Measurements from ENCODE around the gene SLBP.
A peak's percentile ranks its signal among the peaks of the same experiment; 100 is the strongest.

SLBP gene

DNA sequence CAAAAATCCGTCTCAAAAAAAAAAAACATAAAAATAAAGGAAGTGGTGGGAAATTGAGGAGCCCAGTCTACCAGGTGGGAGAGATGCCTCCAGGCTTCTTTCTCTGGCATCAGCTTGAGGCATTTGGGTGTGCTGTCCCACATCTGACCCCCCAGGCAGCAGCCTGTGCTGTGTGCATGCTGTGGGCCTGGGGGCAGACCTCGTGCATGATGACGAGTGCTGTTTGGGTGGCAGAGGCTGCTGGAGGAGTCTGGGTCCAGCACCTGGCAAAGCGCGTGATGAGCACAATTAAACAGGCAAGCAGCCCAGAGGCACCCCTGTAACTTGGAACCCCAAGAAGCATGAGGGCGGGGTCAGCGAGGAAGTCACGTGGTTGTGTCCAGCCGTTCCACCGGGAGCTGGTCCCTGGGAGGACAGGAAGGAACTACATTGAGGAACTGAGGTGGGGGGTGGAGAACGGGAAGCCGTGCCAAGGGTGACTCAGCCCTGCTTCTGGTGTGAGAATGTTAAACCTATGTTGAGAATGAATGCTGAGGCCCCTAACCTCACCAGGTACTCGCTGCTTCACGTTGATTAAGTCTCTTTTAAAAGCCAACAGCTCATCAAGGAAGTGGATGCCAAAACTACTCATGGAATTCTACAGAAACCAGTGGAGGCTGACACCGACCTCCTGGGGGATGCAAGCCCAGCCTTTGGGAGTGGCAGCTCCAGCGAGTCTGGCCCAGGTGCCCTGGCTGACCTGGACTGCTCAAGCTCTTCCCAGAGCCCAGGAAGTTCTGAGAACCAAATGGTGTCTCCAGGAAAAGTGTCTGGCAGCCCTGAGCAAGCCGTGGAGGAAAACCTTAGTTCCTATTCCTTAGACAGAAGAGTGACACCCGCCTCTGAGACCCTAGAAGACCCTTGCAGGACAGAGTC, 15.3 kb upstream of the SLBP start:
- DNase-seq (ENCODE audit: low read depth in 2 of 2) = no peak

DNA sequence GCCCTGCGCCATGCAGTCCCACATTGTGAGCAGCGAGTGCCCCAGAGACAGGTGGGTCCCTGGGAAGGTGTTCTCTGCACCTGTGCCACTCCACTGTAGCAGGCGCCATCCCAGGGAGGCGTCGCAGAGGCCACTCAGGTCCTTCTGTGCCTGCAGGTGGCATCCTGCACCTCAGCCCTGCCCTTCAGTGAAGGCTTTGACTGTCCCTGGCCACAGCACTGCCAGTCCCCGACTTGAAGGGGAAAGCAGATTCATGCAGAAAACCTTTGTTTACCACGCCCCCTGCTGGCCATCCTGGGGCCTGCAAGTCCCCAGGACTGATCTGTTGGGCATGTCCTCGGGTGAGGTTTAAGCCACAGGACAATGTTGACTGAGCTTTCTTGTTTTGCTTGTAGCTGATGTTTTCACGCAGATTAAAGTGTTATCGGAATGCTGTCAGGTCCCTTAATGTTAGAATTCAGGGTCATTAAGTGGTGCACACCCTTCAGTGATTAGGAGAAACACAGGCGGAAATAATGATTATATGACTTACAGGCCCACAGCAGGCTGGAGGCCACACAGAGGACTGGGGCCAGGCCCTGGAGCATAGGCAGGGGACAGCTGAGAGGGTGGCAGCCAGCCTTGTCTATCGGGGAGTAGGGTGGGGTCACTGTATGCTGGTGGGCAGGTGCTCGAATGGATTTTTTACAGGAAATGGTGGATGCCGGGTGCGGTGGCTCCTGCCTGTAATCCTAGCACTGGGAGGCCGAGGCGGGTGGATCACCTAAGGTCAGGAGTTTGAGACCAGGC, 14.2 kb upstream of the SLBP start:
- DNase-seq (ENCODE audit: low read depth in 2 of 2) = peak; percentile 71 to 73

DNA sequence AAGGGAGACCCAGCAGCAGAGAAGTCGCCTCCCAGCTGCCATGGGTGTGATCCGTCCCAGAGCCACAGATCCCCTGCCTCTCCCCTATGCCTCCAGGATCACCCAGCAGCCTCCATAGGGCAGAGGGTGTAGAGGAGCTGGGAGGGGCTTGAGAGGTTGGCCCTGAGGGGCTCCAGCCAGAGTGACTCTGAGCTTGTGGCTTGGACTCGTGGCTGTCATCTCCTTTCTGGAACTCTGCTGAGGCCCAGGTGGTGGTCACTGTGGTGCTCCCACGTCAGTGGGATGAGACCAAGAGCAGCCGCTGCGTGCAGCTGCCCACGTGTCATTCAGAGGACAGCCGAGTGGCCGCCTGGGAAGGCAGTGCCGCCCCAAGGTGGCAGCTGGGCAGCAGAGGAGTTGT, 13.4 kb upstream of the SLBP start:
- no peak for DNase-seq (ENCODE audit: low read depth in 2 of 2)

DNA sequence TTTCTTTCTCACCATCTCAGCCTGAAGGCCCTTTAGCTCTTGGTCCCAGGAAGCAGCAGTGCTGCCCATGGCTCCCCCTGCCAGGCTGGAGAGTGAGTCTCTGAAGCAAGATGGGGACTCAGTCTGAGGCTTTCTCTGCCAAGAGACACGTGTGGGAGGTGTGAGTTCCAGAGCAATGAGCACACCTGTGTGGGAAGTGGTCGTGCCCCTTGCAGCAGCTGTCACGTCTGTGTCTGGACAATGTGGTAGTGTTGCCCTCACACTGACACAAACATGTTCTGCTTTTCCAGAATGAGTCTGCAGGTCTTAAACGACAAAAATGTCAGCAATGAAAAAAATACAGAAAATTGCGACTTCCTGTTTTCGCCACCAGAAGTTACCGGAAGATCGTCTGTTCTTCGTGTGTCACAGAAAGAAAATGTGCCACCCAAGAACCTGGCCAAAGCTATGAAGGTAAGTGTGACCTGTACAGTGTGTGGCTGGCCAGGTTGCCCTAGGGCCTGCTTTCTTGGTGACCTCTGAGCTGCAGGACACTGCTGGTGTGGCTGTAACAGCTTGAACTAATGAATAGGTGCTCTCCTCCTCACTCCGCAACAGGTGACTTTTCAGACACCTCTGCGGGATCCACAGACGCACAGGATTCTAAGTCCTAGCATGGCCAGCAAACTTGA, 11.1 kb upstream of the SLBP start:
- peak; percentile 48 to 57 for DNase-seq (ENCODE audit: low read depth in 2 of 2)

DNA sequence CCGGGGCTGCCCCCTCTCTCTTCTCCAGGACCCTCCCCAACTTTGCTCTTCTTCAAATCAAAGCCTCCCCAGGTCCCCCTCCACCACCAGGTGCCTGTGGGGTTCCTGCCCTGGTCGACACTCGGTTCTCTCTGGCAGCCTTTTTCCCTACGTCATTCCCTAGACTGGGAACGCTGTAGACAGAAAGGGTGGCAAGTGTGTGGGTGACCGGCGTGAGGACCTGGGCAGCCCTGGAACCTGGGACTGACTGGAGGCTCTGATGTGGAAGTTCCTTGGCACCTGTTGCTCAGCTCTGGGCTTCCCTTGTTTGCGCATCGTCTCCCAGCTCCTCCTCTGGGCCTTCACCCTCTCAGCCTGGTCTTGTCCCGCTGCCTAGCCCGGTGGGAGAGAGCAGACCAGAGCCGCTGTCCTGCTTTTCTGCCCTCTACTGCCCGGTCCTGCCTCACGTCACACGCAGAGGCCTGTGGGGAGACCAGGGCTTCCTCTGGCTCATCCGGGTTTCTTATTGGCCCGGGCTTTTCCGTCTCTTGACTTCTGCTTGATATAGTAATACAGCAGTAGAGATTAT, 10.5 kb upstream of the SLBP start:
- no peak for DNase-seq (ENCODE audit: low read depth in 2 of 2)

DNA sequence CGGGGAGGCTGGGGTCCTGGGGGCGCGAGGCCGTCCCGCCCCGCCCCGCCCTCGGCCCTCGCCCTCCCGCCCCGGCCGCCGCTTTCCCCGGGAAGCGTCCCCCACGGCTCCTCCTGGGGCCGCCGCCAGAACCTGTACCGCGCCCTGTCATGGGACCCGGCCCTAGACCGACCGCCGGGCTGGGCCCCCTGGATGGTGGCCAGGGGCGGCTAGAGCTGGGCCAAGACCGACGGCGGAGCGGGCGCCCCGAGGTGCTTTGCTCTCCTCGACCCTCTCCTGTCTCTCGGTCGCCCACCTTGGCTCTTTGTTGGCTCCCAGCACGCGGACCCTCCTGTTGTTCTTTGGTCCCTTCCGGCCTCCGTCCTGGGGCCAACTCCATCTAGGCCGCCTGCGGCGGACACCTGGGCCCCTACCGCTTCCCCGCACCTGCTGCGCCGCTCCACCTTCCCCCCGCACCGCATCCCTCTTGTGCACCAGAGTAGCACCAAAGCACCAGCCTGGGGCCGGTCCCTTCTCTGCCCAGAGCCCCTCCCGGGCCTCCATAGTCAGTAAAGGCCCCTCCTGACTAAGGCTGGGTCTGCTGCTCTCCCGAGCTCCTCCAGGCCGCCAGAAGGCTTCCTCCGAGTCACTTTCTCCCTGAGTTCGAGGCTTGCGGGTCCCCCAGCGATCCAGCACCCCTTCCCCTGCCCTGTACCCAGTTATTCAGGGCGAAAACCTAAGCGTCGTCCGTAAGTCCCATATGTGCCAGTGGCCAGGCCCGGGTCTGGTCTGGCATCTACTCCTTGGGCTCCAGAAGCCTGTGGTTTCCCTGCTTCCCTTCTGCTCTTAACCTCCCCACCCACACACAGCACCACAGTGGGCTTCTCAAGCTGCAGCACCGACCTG, 9.8 kb upstream of the SLBP start:
- DNase-seq (ENCODE audit: low read depth in 2 of 2) = no peak

DNA sequence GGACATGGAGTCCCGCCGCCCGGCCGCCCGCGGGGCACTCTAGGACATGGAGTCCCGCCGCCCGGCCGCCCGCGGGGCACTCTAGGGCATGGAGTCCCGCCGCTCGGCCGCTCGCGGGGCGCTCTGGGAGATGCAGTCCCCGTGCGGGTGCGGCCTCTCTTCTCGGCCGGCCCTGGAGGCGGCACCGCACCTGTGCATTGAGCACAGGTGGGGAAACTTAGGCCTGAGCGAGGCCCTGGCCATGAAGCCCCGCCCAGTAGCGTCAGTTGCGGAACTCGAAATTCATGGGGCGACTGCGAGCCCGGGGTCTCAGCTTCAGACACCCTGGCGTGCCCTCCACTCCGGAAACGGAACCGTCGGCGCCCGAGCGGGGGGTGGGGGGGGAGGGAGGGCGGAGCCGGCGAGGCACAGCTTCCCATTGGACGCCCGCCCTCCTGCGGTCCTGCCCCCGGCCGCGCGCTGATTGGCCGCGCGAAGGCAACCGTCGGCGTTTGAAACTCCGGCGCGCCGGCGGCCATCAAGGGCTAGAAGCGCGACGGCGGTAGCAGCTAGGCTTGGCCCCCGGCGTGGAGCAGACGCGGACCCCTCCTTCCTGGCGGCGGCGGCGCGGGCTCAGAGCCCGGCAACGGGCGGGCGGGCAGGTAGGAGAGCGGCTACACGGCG, 9.0 kb upstream of the SLBP start, which contains the start of the genes TACC3 and TMEM129:
TSS of gene TACC3 (plus strand) at position 519 of the 663 bp plus-strand sequence. CDS start 1,901 bp downstream, outside the sequence.
TSS of gene TMEM129 (minus strand) at position 321 of the 663 bp plus-strand sequence. CDS start 486 bp downstream, outside the sequence.
- peak; percentile 90 to 93 for DNase-seq (ENCODE audit: low read depth in 2 of 2)

DNA sequence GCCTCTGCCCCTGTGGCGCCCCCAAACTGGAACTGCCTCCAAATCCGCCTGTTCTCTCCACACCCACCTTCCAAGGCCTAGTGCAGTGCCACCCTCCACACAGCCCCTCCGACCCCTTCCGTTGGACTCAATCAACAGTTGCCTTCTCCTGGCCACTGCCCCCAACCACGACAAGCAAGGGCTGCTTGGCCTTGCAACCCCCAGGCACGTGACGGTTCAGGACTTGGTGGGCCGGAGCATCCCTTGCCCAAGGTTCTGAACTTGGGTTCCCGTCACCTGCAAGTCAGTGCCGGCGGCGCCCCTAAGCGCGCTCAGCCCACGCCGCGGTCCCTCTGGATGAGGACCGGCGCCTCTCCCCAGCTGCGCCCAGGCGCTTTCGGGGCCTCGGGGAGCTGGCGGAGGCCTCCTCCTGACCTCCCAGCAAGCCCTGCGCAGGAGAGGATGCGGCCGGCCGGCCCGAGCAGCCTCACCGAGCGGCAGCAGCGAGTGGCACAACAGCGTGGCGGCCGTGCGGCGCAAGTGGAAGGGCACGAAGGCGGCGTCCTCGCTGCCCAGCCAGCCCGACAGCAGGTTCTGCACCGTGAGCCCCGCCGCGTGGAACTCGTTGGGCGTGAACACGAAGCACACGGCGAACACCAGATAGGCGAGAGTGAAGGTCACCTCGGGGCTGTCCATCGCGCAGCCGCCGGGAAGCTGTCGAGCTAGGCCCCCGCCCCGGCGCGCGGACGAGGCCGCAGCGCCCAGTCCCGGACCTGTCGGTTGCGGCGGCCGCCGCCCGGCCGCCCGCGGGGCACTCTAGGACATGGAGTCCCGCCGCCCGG, 8.3 kb upstream of the SLBP start:
- no peak for DNase-seq (ENCODE audit: low read depth in 2 of 2)

DNA sequence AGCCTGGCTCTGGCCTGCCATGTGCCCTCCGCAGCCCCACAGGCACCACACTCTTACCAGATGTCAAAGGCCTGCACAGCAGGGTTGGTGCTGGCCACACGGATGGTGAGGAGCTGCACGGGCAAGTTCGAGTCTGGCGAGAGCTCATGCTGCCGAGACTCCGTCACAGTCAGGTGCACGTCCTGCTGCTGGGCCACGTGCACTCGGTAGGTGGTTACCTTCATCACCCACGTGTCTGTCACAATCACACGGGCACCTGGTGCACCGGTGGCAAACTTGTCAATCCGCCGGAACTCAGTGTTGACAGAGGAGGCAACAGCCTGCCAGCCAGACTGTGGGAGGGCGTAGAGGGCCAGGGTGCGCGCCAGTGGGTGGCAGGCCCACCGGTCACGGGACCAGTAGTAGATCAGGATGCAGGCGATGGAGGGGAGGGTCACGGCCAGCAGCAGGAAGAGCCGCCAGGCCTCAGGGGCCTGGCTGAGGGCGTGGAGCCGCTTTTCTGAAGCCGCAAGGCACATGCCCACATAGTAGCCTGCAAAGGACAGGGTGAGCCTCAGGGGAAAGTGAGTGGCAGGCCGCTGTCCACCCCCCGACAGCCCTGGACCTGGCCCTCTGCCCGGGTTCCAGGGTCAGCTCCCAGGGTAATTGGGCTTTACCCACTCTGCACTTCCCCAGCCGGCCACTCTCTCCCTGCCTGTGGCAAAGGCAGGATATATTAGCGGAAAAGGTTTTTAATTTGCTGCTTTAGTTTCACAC, 6.2 kb upstream of the SLBP start:
- DNase-seq (ENCODE audit: low read depth in 2 of 2) = no peak

DNA sequence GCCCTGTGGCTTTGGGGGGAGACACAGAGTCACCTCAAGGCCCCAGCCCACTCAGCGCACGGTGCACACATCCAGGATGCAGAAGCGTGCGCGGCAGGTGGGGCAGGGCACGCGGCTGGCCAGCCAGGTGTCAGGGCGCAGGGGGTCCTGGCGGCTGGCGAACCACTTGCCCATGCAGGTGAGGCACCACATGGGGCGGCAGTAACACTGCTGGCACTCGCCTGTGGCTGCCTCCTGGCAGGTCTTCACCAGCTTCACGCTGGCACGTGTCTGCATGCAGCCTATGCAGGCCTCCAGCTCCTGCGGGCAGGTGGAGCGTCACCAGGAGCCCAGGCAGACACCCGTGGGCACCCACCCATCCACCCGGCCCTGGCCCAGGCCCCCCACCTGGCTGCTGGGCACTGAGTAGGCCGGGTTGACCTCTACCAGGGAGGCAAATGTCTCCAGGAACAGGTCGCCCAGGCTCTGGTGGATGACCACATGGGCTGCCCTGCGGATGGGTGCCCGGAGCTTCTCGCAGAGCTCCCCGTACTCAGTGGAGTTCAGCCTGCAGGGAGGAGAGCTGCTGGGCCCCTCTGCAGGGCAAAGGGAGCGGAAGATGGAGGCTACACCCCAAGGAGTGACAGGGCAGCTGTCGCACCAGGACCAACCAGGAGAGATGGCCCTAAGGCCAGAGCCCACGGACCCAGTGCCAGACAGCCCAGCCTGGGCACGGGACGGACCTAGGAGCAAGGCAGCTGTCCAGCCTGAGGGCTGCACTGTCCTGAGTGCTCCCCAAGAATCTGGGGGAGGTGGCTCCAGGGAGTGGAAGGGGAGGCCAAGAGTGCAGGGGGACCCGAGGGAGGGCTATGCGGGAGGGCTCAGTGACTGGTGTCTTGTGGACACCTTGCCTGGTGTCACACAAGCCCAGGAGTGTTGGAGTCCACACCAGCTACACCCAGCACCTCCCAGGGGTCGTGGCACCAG, 5.3 kb upstream of the SLBP start:
- DNase-seq (ENCODE audit: low read depth in 2 of 2) = no peak

DNA sequence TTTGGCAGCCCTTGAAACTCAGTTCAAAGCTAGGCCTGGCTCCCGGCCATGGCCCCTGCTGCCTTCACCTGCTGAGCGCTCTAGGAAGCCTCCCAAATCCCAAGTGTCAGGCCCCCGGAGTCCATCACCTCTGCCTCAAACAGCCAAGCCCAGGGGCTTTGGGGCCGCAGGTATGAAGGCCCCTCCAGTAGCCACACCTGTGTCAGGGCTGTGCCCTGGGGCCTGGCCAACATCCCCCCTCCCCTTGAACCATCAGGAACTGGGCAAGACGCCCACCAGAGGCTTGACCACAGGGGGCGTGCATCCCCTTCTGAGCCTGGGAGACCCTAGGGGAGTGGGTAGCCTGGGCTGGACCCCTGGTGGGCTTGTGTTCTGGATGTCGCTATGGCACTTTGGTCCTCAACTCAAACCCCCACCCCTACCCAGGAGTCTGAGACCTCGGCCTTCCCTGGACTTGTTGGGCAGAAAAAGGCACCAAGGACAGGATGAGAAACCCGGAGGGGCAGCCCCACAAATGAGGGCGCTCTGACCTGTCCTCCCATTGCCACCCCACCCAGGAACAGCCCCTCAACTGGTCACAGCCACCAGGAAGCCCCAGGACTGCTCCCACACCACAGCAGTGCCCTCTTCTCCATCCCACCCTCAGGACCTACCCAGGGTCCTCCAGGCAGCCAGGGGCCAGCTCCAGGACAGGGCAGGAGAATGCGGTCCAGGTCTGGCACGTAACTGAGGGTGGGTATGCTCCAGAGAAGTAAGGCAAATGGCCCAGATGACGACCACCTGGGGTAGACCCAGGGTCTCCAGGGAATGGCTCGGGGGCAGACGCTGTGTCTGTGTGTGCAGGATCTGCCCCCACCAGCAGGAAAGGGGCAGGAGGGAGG, 4.2 kb upstream of the SLBP start:
- no peak for DNase-seq (ENCODE audit: low read depth in 2 of 2)

DNA sequence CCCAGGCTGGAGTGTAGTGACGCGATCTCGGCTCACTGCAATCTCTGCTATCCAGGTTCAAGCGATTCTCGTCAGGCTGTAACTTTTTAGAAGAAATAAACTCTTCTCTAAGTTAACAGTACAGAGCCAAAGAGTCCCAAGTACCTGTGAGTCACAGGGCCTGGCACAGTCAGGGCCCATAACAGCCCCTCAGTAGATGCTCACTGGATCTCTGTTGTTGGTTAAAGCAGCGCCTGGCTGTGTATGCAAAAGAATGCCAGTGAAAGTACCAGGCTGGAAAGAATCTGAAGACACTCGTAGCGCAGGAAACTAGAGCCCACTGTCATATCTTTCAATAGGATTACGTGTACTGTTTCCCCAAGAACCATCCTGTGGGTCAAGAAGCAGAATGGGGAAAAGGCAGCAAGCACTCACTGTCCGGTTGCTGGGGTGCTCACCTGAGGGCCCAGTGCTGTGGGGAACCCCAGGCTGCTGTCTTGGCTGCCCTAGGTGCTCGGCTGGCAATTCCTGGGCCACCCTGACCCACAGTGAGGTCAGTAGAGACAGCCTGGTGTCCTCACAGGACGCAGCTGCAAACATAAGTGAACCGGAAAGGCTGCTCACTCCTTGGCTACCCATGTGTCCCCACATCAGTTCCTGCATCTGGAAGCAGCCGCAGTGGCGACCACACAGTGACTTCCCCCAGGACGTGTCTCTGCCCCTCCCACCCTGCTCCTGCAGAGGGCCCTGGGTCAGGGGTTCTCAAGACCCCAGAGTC, 3.1 kb upstream of the SLBP start:
- no peak for DNase-seq (ENCODE audit: low read depth in 2 of 2)

DNA sequence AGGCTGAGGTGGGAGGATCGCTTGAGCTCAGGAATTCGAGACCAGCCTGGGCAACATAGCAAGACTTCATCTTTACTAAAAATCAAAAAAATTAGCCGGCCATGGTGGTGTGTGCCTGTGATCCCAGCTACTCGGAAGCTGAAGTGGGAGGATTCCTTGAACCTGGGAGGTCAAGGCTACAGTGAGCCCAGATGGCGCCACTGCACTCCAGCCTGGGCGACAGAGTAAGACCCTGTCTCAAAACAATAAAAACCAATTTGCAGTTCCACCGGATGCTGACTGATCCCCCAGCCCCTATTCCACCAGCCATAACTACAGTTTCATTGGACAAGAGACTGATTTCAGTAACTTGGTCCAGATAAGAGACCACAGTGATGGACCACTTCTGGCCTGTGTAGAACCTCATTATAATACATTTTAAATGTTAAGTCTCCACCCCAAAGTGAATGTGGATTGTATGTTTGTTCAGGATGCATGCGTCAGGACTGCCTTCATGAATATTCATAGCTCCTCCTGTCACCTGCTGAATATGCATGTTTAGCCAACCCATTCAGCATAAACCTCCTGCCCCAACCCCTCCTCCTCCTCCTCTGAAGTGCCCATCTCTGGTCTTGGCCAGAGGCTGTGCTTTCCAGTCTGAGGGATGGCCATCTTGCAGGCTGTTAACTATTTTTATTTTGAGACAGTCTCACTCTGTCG, 2.3 kb upstream of the SLBP start:
- DNase-seq (ENCODE audit: low read depth in 2 of 2) = no peak

DNA sequence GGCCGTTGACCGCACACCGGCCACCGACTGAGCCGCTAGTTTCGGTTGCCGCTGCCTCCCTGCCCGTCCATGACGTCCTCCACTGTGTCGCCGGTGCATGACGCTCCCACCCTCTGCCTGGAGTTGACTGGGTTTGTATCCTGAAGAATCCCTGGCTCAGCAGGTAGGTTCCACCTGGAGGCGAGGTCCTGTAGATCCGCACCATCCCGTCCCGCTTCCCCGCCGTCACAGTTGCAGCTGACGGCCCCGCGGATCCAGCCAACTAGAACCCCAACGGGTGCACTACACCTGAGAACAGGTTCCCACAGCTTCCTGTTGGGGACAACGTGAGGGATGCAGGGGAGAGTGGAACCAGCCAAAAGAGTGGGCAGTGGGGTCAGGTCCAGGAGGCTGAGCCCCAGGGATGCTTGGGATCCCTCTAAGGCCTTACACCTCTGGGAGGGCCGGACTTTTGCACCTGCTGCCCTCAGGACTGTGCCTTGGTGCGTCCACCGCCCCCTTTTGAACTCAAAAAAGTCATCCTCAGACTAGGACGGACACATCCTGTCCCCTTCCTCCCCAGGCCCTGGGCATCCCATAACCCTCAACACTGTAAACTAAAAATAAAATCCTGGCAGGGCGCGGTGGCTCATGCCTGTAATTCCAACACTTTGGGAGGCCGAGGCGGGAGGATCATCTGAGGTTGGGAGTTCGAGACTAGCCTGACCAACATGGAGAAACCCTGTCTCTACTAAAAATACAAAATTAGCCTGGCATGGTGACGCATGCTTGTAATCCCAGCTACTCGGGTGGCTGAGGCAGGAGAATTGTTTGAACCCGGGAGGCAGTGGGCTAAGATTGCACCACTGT, 1.1 kb upstream of the SLBP start:
- DNase-seq (ENCODE audit: low read depth in 2 of 2) = no peak

All from stimulated activated CD8-positive, alpha-beta memory T cell treated with anti-CD3 and anti-CD28 coated beads, Interleukin-15, amount 100 ng/mL, for 48 hours (primary cell).